Adipose tissue (tissue), 3 donors: ENCODE data around the gene TRIM33. TPM values are rescaled to one million over a fixed set of nuclear protein-coding genes. Genes with fewer than 3 reads are reported as not detected.

Experiments
- H3K27ac ChIP-seq: one replicate; pipeline ENCODE4 v1.5.1; 2013; ENCODE audit warnings: low read depth, low read length
- WGBS, 3 donors: extraction: QIAGEN DNeasy Blood & Tissue Kit; methylation state at CpG; one replicate each; pipeline ENCODE4 v1.1.7; 2013; 5-methylcytosine and 5-hydroxymethylcytosine counted together
- polyA plus RNA-seq, 3 donors: library from polyadenylated mRNA; stranded (reverse); fragments of 200-250 nt; gene quantifications; one replicate each; pipeline ENCODE4 v1.2.3, GENCODE V29; 2013
- donor health status: healthy with polysubstance abuse.
- donor health status: Bipolar disorder and iron deficiency.
- donor health status: healthy.

Gene TRIM33
- polyA plus RNA-seq, 3 donors: 5.4 to 7.2 (median 7.0) TPM

DNA sequence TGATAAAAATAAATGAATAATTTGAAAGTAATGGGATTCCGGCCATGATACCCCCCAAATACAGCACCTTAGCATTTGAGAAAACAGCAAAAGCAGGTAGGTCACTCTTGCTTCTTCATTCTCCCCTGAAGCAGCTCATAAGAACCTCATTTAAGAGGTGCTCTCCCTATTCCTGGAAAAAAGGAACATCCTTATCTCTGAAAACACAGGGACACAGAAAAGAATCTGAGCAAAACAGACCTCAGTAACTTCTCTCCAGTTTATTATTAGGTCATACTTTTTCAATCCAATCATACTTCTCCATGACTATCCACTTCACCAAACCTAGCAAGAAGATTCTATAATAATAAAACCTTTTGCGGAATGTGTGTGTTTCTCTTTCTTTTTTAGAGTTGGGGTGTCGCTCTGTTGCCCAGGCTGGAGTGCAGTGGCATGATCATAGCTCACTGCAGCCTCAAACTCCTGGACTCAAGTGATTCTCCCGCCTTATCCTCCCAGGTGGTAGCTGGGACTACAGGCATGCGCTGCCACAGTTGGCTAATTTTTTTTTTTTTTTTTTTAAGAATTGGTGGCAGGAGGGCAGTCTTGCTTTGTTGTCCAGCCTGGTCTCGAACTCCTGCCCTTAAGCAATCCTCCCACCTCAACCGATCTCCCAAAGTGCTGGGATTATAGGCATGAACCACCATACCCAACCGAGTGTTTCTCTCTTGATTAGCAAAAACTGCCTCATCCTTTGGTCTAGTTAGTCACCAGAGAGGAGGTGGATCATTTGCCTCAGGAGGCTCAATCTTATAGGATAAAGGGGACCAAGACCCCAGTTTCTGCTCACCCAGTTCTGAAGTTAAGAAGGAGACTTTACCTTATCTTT is 10.6 kb upstream of the TRIM33 start:
- 84 to 88% (median 85%) methylated on average over 8 of the region's 8 CpGs for WGBS, 3 donors
- no peak overlapping the region for H3K27ac ChIP-seq

DNA sequence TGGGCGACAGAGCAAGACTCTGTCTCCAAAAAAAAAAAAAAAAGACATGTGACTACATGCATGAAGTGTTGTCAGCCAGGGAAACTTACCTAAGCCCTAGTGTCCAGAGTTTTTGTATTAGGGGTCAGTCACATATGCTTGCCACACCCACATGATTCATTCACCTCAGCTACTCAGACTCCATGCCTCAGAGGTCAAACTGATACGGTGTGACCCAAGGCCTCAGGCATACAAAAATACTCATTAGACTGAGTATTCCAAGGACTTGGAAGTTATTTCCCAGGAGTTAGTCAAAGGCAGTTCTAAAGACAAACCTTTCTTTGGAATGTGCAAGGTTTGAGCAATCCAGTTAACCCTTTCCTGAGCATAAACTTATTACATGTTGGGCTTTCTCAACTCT is 6.3 kb upstream of the TRIM33 start:
- WGBS, 3 donors: 62 to 90% (median 73%) methylated on average over 2 of the region's 2 CpGs
- no peak overlapping the region for H3K27ac ChIP-seq

- H3K27ac ChIP-seq: no peak overlapping the region
- 91 to 92% (median 91%) methylated on average over 11 of the region's 11 CpGs for WGBS, 3 donors
Observed at GRCh38 chr1:114512595-114513280, 1.7 kb upstream of the TRIM33 start.

DNA sequence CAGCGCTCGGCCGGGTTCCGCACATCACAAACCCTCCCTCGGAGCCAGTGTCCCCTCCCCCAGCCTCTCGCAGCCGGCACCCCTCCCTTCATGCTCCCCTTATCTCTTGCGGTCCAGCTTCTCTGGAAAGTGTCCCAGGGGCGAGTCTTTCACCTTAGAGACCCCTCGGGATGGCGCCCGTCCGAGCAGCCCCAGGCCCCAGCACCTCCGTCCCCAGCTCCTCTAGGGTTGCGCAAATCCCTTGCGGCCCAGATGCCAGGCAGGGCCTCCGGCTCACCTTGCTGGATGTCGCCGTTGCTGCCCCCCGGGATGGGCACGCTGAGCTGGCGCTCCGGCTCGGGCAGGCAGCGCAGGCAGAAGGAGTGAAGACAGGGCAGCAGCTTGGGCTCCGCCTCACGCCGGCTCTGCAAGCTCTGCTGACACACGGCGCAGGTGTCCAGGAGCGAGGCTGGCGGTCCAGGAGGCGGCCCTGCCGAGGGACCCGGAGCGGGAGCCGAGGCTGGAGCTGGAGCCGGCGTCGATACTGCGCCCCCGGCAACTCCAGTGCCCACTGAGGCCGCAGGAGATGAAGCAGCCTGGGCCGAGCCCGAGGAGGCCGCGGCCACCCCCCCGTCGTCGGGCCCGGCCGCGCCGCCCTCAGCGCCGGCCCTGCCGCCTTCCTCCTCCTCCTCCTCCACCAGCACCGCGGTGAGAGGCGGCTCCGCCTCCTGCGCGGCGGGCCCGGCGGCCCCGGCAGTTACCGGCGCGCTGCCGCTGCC is 550 bp downstream of the TRIM33 start:
- WGBS, 3 donors: 0 to 1% (median 0%) methylated on average over 43 to 69 of the region's 71 CpGs
- H3K27ac ChIP-seq: no peak overlapping the region

DNA sequence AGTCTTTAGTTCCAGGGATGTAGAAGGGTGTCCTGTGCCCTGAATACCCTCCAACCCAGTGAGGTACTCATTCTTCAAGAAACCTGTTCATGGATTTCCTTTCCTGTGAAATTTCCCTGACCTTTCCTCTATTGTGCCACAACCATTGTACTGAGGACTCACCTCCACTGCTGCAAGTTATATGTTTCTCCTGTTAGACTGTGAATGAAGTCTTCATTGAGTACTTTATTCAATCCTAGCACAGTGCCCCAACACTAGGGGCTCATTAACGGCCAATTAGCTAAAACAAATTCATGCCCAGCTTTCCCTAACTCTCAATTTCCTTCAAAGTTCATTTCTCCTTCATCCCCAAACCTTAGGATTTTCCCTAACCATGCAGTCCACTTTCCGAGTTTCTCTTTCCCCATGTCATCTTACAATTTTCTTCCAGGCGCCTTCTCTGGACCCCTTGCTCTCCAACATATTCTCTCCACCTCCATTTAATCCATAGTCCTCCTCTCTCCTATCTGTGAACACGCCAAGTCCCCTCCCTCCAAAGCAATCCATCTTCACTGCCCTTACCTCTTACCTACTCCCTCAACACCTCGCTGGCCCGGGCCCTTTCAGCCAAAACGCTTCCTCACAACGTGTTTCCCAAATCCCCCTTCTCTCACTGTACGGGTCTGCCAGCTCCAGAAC is 1.3 kb downstream of the TRIM33 start:
- 2% methylated on average over 9 of the region's 9 CpGs for WGBS, 3 donors

GRCh38 chr1:114508386-114508898 is 2.6 kb downstream of the TRIM33 start:
- 51 to 70% (median 70%) methylated on average over 2 of the region's 2 CpGs for WGBS, 3 donors
- H3K27ac ChIP-seq: no peak overlapping the region

More for the DNA sequence above, 1.3 kb downstream of the TRIM33 start:
- no peak overlapping the region for H3K27ac ChIP-seq

DNA sequence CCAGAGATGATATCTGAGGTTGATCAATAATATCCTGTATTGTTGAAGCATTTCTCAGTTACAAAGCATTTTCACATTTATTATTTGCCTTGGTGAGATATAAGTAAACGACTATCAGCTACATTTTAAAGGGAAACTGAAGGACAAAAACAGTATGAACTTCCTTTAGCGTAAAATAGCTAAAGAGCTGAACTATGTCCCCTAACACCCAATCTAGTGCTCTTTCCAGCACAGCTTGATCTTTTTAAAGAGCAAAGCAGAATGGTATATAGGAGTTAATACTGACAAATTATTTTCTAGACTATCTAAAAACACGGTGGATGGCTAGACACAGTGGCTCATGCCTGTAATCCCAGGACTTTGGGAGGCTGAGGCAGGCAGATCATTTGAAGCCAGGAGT is 3.5 kb downstream of the TRIM33 start:
- 46 to 72% (median 57%) methylated on average over 3 of the region's 3 CpGs for WGBS, 3 donors
- H3K27ac ChIP-seq: no peak overlapping the region

DNA sequence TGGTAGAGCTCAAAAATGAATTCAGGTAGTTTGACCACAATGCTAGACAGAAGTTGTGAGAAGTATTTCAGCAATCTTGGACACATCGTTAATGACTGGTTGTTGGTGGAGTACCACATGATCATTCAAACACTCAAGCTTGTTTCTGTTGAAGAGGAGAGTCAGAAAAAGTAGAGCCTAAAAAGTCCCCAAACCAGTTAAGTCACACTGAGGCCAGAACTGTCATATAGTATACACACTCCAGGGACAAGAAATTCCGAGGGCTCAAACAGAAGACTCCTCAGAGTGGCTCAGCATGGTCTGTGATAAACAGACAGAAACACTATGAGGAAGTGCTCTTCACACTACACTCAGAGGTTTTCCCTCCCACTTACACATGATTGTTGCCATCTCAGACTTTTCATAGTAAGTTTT is 5.8 kb downstream of the TRIM33 start:
- no peak overlapping the region for H3K27ac ChIP-seq
- 46 to 72% (median 58%) methylated on average over 2 of the region's 2 CpGs for WGBS, 3 donors

GRCh38 chr1:114503916-114504422 is 7.0 kb downstream of the TRIM33 start:
- H3K27ac ChIP-seq: no peak overlapping the region
- WGBS, 3 donors: 83 to 90% (median 88%) methylated on average over 7 of the region's 7 CpGs

GRCh38 chr1:114502080-114502479 is 8.9 kb downstream of the TRIM33 start:
- no peak overlapping the region for H3K27ac ChIP-seq

- H3K27ac ChIP-seq: no peak overlapping the region
Observed at GRCh38 chr1:114499478-114499877, 11.5 kb downstream of the TRIM33 start.

- WGBS, 3 donors: 62 to 85% (median 76%) methylated on average over 1 of the region's 1 CpG
Observed at GRCh38 chr1:114496089-114496488, 14.9 kb downstream of the TRIM33 start.

GRCh38 chr1:114495486-114495885 is 15.5 kb downstream of the TRIM33 start:
- no peak overlapping the region for H3K27ac ChIP-seq
- 27 to 70% (median 65%) methylated on average over 2 of the region's 2 CpGs for WGBS, 3 donors

More at GRCh38 chr1:114496089-114496488, 14.9 kb downstream of the TRIM33 start:
- H3K27ac ChIP-seq: no peak overlapping the region

- 48 to 96% (median 92%) methylated on average over 1 of the region's 1 CpG for WGBS, 3 donors
Observed at GRCh38 chr1:114492978-114493377, 18.0 kb downstream of the TRIM33 start.

GRCh38 chr1:114490274-114490693 is 20.7 kb downstream of the TRIM33 start:
- H3K27ac ChIP-seq: no peak overlapping the region
- 37 to 68% (median 47%) methylated on average over 1 of the region's 1 CpG for WGBS, 3 donors

More at GRCh38 chr1:114492978-114493377, 18.0 kb downstream of the TRIM33 start:
- H3K27ac ChIP-seq: no peak overlapping the region

DNA sequence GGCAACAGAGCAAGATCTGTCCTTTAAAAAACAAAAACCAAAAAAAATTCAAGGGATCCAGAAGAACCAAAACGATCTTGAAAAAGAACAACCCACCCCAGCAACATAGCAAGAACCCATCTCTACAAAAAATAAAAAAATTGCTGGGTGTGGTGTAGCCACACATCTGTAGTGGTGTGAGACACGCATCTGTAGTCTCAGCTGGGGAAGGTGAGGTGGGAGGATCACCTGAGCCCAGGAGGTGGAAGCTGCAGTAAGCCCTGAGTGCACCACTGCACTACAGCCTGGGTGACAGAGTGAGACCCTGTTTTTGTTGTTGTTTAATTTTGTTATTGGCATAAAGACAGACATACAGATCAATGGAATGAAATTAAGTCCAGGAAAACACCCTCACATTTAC is 22.3 kb downstream of the TRIM33 start:
- WGBS, 3 donors: 79 to 98% (median 94%) methylated on average over 2 of the region's 2 CpGs

GRCh38 chr1:114485286-114485685 is 25.7 kb downstream of the TRIM33 start:
- H3K27ac ChIP-seq: no peak overlapping the region

More for the DNA sequence above, 22.3 kb downstream of the TRIM33 start:
- no peak overlapping the region for H3K27ac ChIP-seq

DNA sequence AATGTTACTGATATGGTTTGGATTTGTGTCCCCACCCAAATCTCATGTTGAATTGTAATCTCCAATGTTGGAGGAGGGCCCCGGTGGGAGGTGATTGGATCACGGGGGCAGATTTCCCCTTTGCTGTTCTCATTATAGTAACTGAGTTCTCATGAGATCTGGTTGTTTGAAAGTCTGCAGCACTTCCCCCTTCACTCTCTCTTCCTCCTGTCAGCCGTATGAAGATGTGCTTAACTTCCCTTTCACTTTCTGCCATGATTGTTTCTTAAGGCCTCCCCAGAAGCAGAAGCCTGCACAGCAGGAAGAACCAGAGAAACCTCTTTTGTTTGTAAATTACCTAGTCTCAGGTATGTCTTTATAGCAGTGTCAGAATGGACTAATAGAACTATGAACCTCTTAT is 28.4 kb downstream of the TRIM33 start:
- no peak overlapping the region for H3K27ac ChIP-seq
- WGBS, 3 donors: 37 to 73% (median 44%) methylated on average over 3 of the region's 3 CpGs
